ENCODE data around the gene ZNF697.

Gene ZNF697

DNA sequence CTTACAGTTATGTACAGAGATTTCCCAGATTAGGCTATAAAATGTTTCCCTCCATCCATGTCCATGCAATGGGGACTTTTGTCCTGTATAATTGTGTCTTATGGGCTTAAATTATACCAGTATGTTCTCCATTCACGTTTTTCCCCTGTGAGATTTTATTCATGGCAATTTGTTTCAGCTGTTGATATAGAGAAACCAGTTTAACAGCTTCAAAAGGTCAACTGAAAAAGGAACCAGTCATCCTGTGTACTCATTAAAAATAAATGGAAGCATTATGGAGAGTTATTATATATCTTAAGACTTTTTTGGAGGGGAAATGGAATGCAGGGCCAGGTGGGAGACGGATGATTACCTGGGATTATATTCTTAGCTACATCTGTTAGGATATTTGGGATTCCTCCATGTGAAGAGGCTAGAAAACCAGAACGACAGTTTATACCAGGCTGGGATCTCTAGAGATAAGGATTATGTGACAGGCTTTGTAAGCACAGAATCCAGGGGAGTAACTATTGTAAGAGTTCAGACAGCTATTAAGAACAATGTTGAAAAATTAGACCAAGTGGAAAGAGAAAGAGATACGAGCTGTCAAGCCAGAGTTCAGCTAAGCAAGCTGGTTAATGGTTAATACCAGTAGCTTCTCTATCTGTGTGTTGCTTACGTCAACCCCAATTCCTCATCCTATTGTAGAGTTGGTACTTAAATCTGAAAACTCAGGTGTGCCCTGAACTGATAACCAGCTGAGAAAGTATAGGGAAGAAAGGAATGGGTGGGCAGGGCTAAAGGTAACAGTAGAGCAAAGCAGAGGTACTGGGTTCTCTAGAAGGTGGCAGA, 12.4 kb upstream of the ZNF697 start:
- no peak for DNase-seq

DNA sequence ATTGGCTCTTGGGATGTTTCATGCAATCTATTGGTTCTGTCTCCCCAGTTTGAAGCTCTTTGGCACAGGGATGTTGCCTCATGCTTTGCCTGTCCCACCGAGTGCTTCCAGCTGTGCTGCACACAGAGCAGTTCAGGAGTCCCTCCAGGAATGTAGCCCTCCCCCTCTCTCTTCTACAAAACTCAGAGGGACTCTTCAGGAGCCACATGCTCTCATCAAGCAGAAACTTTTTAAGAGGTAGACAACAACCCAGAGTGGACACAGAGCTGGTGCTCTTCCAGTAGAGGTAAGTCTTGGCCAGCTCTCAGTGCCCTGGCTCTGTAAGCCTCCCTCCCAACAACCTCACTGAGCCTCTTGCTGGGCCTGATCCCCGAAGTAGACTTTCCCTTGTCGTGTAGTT, 11.6 kb upstream of the ZNF697 start:
- no peak for DNase-seq

DNA sequence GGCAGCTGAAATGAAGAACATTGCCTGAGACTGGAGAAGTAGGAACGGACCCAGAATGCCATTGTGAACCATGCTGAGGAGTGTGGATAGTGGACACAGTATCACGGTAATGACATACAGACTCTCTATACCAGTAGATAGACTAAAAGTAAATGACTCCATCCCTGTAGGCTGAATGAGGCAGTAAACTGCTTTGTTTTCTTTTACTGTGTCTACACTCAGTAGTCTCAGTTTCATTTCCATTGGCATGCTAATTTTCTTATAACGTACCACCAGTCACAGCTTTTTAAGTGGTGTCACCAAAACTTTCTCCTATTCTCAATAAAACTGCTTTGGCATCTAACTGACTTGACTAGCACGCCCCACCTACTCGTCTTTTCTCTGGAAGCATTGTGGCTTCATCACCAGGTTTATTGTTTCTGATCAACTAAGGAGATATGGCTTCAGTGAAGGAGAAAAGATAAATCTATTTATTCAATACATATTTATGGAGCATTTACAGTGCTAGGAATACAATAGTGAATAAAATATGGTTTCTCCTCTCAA, 8.4 kb upstream of the ZNF697 start:
- no peak for DNase-seq

DNA sequence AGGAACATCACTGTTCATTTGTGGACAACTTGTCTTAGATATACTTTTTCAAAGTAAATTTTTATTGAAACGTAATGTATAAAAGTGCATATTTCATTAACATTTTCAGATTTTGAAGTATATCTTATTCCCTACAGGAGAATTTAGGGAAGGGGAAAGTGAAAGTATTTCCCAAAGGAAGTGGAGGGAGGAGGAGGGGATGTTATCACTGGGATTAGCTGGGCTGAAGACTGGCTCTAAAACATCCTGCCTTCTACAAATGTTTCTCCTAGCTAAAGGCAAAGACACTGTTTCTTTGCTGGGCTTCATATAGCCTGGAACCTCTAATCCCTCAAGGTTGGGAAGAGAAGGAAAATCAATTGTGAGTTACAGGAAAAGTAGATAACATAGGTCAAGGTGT, 7.1 kb upstream of the ZNF697 start:
- DNase-seq, result no peak

DNA sequence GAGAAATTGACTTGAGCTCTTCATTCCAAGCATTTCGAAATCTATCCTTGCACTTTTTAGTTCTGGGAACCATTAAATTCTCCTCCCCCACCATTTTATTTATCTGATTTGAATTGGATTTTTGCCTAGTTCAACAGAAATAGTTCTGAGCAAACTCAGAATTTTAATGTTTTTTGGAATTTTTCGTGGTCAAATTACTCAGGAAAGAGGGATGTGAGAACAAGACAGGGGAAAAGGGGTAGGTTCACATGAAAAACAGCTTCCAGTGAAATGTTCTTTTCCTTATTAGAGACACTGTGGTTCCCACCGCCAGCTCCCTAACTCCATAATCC, 5.7 kb upstream of the ZNF697 start:
- no peak for DNase-seq

DNA sequence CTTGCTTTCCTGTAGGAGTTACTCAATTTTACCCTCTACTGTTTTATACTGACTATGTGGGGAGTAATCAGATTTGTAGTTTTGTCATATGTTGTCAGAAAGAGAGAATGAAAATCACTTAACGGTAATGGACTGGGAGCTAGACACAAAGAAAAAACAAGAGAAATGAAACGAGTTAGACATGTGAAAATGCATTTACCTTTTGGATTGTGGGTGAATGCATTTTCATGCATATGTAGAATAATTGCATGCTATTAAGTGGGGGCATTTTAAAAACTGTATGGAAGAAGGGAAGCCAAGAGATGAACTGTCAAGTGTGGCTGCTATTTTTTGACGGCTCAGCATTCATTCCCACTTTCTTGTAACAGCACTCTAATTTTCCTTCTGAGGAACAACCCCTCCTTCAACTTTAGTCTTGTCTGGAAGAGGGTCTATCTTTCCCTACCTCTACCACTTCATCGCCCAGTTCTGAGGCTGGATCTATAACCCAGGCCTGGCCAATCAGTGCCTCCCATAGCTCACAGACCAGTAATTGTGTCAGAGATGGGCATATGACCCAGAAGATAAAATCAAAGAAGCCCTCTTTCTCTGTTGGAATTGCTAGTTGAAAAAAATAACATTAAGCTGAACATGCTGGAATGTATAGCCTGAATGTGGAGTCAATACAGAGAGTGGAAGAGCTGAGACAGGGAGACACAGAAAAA, 5.2 kb upstream of the ZNF697 start:
- no peak for DNase-seq

DNA sequence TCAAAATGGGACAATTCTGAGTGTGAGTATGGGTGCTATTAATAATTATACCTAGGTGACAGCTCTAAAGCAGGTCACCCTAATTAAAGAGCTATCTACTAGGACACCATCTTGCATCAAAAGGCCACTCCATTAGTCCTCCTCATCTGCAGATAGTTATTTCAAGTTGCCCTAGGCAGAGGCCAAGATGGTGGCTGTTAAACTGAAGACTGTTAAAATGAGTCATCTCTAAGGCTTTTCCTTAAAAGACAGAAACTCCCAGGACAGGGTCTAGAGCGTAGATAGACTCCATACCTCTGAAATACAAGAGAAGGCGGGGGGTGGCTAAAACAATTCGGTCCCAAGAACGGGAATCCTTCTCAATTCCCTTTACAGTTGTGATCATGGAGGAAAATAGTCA, 4.5 kb upstream of the ZNF697 start:
- DNase-seq, result no peak

DNA sequence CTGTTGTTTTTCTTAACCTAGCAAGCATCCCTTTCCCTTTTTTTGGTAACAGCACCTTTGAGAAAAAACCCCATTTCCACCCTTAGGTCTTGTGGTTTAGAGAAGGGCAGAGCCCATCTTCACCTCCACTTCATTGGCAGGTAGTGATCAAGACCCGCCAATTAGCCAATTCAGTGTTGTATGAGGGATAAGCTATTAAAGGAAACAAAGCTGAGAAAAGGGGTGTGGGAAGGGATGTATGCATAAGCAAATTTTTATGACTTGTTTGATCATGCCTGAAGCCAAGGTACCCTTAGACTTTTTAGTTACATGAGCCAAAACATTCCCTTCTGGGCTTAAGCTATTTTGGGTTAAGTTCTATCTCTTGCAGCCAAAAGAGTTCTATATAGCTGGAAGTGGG, 3.6 kb upstream of the ZNF697 start:
- no peak for DNase-seq

DNA sequence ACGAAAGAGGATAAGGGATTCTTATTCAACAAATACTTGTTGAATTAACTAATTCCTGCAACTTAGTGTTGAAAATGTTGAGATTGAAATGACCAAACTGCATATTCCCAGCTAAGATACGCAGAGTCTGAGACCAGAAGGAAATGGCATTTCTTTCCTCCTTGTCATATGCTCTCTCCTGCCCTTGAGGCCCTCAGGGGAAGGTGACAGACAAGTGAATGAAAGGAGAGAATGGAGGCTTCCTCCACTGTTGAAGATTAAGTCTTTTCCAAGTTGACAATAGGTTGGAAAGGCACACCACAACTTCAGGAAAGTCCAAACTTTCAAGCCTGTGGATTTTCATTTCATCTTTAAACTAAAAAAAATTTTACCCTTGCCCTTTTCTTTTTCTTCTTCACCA, 3.1 kb upstream of the ZNF697 start:
- no peak for DNase-seq

DNA sequence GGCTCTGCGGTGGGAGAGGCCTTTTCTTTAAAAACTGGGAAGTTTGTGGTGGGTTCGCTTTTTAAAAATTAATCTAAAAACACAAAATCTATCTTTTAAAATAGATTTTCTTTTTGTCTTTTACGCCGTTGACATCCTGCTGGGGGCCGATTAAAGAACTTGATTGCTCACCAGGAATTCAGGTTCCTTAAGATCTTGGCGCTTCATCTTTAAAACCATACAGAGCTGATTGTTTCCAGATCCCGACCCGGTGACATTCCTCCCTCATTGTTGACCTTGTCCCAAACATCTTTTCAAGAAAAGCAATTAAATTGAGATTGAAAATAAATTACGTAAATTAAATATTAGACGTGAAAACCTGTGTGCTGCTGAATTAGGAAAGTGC, 546 bp upstream of the ZNF697 start:
- no peak for DNase-seq

DNA sequence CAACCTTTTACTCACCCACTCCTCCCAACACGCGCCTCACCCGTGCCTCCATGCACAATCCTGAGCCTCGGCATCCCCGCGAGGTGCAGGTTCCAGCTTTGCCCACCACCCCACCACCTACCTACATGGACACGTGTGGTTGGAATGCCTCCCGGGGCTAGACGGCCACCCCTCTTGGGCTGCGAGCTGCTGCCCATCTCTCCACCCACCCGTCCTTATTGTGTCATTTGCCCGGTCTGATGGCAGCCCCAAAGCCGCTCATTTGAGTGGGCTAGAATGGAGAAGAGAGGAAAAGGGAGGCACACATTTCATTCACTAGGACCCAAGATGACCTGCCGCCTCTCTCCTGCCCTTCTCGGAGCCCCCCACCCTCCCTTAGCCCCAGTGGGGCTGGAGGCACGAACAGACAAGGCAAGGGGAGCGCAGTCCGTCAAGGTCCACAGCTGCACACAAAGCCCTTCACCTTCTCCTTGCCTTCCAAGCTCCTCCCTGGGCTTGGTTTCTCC, 785 bp downstream of the ZNF697 start:
- DNase-seq, result no peak

DNA sequence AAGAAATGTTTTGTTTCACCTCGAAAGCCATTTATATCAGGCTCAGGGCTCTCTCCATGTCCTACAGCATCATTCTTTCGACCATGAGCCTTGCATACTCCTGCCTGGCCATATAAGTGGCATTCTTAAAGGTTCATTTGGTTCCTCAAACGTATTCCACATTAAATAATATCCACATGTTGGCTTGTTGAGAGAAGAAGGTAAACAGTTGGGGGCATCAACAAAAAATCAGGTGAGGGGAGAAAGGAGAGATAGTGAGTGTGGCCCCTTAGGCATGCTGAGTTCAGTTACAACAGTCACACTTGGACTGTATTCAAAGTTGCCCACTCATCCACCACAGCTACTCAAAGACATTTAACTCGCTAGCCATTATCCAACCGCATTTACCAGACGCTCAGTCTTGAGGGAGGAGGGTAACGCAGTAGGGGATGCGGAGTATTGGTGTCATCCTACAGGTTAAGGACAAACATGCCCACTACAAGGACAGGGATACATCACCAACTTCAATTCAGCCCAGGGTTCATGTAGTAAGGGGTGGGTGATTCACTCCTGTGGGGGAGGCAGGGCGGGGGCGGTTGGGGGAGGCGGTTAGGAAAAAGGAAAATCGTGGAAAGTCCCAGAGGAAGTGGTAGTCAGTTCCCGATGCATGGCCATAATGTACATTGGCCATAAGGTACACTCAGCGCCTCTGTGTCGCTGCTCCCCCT, 1.4 kb downstream of the ZNF697 start:
- DNase-seq, result no peak

DNA sequence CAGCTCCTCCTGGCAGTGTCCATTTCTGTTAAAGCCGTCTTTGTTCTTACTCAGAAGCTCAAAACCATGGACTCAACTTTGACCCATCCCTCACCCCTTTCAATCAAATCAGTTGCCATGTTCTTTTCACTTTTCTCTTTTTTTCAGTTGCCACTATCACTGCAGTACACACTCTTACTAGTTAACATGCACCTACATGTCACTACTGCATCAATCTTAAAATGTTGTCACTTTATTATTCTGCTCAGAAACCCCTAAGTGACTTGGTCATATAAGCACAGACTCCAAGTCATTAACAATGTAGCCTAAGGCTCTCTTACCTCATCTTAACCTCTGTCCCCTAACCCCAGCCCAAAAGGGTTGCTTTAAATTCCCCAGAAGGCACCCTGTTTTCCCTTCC, 9.0 kb downstream of the ZNF697 start:
- no peak for DNase-seq

DNA sequence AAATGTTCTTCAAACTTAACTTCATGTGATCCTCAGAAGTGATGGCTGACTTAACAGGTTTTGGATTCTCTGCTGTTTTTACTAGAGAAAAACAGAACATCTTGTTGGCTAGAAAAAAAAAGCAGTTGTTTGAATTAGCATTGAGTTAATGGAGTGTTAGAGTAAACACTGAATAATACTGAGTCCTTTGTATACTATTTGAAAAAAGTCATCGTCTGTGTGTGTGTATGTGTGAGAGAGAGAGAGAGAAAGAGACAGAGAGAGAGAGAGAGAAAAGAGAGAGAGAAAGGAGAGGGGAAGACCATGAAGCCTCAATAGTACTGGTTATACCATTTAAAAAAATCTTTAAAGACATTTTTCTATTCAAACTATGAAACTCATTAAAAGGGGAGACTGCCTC, 10.4 kb downstream of the ZNF697 start:
- no peak for DNase-seq

DNA sequence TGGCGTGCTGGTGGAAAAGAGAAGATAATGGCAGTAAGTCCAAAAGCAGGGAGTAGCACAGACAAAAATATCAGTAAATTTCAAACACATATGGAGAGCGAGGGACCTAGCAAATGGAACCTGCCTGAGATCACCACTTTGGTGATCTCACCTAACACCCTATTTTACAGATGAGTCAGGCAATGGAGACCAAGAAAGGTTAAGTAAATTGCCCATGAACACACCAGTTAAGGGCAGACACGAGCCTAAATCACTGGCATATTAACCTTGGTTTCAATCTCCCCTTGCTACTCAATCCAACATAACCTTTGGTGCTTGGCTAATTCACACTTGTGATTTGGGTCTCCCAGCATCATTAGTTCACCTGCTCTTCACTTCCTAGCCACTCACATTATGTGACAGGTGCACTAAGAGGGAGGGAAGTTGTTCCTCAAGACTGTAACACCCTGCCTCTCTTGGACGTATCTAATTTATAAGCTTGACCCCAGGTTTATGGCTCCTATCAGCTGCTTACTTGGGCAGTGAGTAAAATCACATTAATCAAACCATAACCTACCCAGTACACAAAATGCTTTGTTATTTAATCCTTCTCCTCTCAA, 11.5 kb downstream of the ZNF697 start:
- DNase-seq, result no peak

DNA sequence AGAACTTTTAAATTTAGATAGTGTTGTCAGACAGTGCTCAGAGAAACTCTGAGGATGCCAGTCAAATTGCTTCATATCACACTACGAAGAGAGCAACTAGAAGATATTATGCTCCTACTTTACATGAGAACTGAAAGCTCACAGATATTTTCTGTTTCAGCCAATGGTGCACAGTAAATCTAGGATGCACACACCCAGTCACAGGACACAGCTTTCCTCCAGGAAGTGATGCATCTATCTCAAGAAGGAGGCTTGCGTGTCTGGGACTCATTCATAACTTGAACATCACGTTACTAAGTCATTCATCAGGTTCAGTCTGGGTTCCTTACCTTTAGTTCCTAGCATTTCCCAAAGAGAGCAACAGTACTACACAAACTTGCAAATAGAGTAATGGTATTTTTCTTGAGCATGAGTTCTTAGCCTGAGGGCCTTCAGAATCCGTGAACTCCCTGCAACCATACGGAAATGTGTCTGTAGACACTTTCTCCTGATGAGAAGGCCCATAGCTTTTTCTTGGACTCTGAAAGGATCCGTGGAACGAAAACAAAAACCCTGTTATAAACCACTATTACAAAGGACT, 12.2 kb downstream of the ZNF697 start:
- no peak for DNase-seq

DNA sequence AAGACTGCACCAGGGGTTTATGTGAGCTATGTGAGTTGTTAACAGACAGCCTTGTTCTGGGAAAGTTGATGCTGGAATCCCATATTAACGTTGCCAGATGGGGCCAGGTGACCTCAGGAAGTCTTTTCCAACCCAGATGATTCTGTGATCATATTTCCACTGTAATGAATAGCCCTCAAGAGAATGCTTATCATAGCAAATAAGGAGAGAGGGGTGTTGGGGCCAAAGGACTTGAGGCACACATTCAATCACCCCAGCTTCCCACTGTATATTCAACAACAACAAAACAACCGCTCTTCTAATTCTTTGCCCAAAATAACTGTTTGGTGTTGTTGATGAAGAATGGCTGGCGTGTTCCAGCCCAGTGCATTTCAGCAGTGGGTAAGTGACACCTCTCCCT, 14.1 kb downstream of the ZNF697 start:
- DNase-seq, result no peak

DNA sequence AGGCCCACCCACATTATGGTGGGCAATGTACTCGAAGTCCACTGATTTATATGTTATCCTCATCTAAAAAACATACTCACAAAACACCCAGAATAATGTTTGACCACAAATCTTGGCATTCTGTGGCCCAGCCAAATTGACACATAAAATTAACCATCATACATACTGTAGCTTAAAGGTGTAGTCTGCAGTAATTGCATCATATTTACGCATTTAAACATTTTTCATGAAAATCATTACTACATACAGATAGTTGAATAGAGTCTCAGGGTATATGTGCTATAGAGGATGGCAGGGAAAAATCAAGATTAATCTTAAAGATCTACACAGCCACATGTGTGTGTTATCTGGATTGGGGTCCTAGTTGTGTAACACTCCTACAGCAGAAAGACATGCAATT, 14.5 kb downstream of the ZNF697 start:
- DNase-seq, result no peak

DNA sequence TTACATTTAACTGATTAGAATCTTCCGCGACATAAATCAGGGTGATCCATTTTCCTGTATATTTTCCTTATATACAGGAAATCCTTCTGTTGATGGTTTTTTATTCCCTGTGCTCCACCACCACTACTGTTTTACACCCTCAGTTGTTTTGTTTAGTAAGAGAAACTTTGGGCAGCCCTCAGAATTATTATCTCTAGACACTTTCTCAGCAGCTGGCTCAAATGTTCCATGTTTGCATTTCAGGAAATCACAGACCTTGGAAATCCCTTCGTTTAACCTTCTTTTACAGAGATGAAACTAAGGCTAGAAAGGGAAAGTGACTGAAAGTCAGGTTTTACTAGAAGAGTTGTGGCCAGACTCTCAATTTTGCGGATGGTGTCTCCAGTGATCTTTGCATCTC, 15.2 kb downstream of the ZNF697 start:
- no peak for DNase-seq

DNA sequence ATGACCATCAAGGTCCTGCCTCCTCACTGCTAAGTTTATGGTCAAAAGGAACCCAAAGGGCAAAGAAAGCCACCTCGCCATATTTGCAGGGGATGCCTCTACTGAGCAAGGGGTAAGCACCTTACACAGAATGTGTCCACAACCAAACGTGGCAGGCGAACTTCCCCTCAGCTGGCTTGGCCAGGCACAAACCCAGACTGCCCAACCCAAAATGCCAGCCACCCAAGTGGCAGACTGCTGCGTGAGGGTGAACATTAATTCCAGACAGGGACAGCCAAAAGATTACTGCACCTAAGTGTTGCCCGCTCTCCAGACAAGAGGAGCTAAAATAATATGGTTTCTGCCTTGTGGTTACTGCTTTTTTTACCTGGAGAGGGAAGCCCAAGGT, 16.0 kb downstream of the ZNF697 start:
- no peak for DNase-seq

DNA sequence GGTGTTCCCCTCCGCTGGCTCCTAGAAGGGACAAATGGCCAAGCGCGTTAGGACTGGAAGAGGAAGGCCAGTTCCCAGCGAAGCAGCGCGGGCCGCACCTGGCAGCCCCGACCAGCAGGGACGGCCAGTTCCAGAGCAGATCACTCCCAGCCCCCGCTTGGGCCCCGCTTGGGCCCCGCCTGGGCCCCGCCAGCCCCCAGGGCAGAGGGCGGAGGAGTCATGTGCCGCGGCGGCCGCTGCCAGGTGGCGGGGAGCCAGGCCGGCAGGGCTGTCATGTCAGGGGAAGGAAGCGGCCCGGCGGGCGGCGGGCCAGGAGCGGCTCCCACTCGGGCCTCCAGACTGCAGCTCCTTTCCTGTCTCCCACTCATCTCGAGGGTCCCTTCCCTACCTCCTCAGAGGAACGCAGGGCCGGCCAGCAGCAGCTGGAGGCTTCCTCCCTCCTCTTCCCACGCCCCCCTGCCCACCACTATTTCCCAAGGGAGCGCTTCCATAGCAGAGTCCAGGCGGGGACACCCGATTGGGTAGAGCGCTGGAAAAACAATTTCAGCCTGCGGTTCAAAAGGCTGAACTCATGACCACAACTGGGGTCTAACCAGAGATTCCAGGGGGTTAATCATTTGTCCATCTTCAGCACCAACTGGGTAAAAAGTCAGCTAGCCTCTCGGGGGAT, 16.5 kb downstream of the ZNF697 start:
- no peak for DNase-seq

DNA sequence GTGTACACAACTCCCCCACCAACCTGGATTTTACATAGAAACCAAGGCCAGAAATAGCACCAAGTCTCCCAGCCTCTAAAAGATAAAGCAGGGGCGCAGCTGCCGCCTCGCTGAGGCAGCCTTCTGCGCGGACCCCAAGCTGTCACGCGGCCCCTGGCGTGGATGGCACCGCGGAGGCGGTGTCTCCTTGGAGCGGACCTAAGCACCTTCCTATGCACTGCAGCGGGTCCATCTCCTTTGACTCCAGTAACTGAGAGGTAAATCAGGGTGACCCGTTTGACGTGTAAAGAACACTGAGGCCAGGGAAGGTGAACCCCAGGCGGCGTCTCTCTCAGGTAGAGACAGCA, 17.0 kb downstream of the ZNF697 start:
- DNase-seq, result no peak

DNA sequence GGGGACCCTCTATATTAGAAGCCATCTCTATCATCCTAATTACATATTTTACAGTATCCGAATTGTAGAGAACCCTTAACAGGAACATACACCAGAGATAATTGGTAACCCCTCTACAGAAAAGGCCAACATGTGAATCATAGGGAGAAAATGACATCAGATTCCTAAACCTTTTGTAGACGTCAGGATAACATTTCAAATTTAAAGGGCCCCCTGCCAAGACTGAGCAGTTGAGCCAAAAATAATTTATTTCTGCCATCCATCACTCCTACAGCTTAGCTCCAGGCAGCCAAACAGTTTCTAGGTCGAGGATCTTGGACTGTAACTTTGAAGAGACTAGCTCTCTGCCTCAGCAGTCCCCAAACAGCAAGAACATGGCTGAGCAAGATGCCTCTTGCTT, 21.2 kb downstream of the ZNF697 start:
- DNase-seq, result no peak
